Fibroblast of villous mesenchyme (primary cell): Measurements from ENCODE around the gene PPP1R14C. TPM values are rescaled to one million over a fixed set of nuclear protein-coding genes. Genes with fewer than 3 reads are reported as not detected.

ENCODE experiments used
- DNase-seq: peaks from one replicate; pipeline ENCODE4 v3.0.0-alpha.2; 2010; ENCODE audit warnings: low read depth
- H3K4me3 ChIP-seq: 2 replicates; pipeline ENCODE4 v1.5.1; 2011; ENCODE audit warnings: low read depth, mild to moderate bottlenecking, low read length
- CTCF ChIP-seq: IDR thresholded peaks from 2 replicates; pipeline ENCODE4 v1.5.1; 2012; ENCODE audit warnings: low read depth, mild to moderate bottlenecking, low read length; ENCODE audit not compliant: insufficient read depth
- total RNA-seq: library from RNA; depleted of rRNA; stranded (reverse); fragments of >200 nt; gene quantifications from 2 replicates; pipeline ENCODE4 v1.2.3, GENCODE V29; 2012

PPP1R14C gene
- total RNA-seq, 1 donor, result not detected

GRCh38 chr6:150123645-150124044 is 19.2 kb upstream of the PPP1R14C start:
- no peak overlapping the region for H3K4me3 ChIP-seq
- no peak for DNase-seq
- no peak for TF ChIP-seq CTCF

GRCh38 chr6:150124235-150124634 is 18.6 kb upstream of the PPP1R14C start:
- no peak for DNase-seq
- no peak for TF ChIP-seq CTCF
- H3K4me3 ChIP-seq, result no peak overlapping the region

- no peak overlapping the region for H3K4me3 ChIP-seq
- no peak for DNase-seq
- no peak for TF ChIP-seq CTCF
Observed at GRCh38 chr6:150126641-150127291, 16.1 kb upstream of the PPP1R14C start.

GRCh38 chr6:150128425-150128824 is 14.4 kb upstream of the PPP1R14C start:
- DNase-seq, result no peak
- TF ChIP-seq CTCF, result no peak
- no peak overlapping the region for H3K4me3 ChIP-seq

- no peak overlapping the region for H3K4me3 ChIP-seq
- no peak for TF ChIP-seq CTCF
Observed at GRCh38 chr6:150129616-150130505, 13.0 kb upstream of the PPP1R14C start.

GRCh38 chr6:150133686-150134085 is 9.2 kb upstream of the PPP1R14C start:
- no peak for TF ChIP-seq CTCF

More at GRCh38 chr6:150129616-150130505, 13.0 kb upstream of the PPP1R14C start:
- no peak for DNase-seq

More at GRCh38 chr6:150133686-150134085, 9.2 kb upstream of the PPP1R14C start:
- H3K4me3 ChIP-seq, result no peak overlapping the region
- no peak for DNase-seq
